GM12873 (cell line): ENCODE data around the gene UIMC1.

Source experiments
- TF ChIP-seq, protein P1 (sequence below): IDR thresholded peaks from 2 replicates; pipeline ENCODE4 v1.5.1; 2012; ENCODE audit warnings: low read depth, mild to moderate bottlenecking, moderate library complexity, low read length, control low read depth; ENCODE audit not compliant: insufficient read depth; ENCODE audit errors: missing control alignments

The UIMC1 gene

GRCh38 chr5:177006265-177006972, at the start of gene UIMC1:
TSS of gene UIMC1 (minus strand) at chr5:177006779. CDS start at chr5:176982615, 24,164 bp downstream.
- TF ChIP-seq, protein P1, sequence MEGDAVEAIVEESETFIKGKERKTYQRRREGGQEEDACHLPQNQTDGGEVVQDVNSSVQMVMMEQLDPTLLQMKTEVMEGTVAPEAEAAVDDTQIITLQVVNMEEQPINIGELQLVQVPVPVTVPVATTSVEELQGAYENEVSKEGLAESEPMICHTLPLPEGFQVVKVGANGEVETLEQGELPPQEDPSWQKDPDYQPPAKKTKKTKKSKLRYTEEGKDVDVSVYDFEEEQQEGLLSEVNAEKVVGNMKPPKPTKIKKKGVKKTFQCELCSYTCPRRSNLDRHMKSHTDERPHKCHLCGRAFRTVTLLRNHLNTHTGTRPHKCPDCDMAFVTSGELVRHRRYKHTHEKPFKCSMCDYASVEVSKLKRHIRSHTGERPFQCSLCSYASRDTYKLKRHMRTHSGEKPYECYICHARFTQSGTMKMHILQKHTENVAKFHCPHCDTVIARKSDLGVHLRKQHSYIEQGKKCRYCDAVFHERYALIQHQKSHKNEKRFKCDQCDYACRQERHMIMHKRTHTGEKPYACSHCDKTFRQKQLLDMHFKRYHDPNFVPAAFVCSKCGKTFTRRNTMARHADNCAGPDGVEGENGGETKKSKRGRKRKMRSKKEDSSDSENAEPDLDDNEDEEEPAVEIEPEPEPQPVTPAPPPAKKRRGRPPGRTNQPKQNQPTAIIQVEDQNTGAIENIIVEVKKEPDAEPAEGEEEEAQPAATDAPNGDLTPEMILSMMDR = no peak

- TF ChIP-seq, protein P1 = no peak
These were observed 42.7 kb upstream of the UIMC1 start for GRCh38 chr5:177049285-177049684.

DNA sequence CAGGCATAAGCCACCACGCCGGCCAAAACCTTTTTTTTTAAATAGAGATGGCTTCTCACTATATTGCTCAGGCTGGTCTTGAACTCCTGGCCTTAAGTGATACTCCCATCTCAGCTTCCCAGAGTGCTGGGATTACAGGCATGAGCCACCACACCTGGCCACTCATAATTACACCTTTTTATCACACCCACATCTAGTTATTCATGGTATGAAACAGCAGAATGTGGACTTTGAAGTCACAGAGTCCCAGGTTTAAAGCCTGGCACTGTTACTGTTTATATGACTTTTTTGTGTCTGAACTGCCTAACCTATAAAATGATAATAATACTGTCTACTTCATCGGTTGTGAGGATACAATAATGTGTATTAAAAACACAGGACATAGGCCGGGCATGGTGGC, 39.1 kb upstream of the UIMC1 start:
- TF ChIP-seq, protein P1 = no peak

DNA sequence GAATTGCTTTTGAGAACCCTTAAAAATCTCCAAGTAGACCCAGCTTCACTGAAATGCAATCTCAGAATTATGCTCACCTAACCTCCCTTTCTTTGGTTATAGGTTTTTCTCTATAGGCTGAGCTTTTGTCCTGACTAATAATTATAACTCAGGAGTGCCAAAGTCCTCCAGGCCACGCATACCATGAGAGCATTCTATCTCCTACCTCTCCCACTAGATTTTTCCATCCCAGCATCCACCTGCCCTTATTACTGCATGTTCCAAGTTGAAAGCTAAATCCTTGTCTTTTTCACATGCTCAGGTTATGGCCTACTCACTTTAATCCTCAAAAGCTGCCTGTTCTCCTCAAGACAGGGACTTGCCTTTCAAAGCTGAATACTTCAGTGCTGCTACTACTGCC, 38.1 kb upstream of the UIMC1 start:
- TF ChIP-seq, protein P1 = no peak

- TF ChIP-seq, protein P1 = no peak
These were observed 37.4 kb upstream of the UIMC1 start for GRCh38 chr5:177043958-177044357.

GRCh38 chr5:177043114-177043513, 36.5 kb upstream of the UIMC1 start:
- TF ChIP-seq, protein P1 = no peak

DNA sequence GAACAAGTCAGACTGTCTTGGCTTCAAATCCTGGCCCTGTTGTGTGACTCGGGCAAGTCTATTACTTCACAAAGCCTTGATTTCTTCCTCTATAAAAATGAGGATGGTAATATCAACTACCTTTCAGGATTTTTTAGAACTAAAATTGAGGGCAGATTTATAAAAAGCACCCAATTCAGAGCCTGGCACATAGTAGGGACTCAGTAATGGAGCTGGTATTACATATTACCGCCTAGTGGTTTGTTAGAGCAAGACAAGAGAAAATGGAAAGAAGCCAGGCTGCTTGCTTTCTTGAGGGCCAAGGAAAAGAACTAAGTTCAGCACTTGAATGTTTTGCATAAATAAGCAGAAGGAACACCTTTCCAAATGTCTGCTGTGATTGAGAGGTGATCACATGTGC, 35.4 kb upstream of the UIMC1 start:
- TF ChIP-seq, protein P1 = no peak
